HEK293 (cell line): Measurements from ENCODE around the gene CACNA2D3.

Source experiments
- CTCF ChIA-PET: fragments of 350-600 bp; formaldehyde crosslinking; extraction: SDS; loops from one replicate; lab custom pipeline; 2021; ENCODE audit warnings: antibody characterized with exemption; lab: Yijun Ruan, JAX
- POLR2A ChIA-PET: fragments of 300-600 bp; formaldehyde crosslinking; extraction: SDS; loops from one replicate; lab custom pipeline; 2020; ENCODE audit warnings: antibody characterized with exemption, inconsistent platforms; lab: Yijun Ruan, JAX
- H3K27ac ChIP-seq: fragments of 200-500 bp; sonication (Bioruptor generic); 2 replicates; pipeline ENCODE4 v1.5.1; 2014; ENCODE audit warnings: low read depth, low read length, control low read depth, inconsistent platforms; ENCODE audit errors: extremely low read depth
- H3K36me3 ChIP-seq, 2 experiments: fragments of 200-500 bp in 1 of 2; sonication (Bioruptor generic) in 1 of 2; 1 replicate in 1 of 2; 2 replicates in 1 of 2; pipeline ENCODE4 v1.5.1; 2014 to 2017; ENCODE audit warnings: inconsistent platforms in 2 of 2, low read length in 2 of 2; ENCODE audit not compliant: control insufficient read depth in 2 of 2, insufficient read depth in 1 of 2
- H3K4me1 ChIP-seq: fragments of 200-500 bp; sonication (Bioruptor generic); 2 replicates; pipeline ENCODE4 v1.5.1; 2014; ENCODE audit warnings: mild to moderate bottlenecking, low read length, inconsistent platforms; ENCODE audit not compliant: control insufficient read depth, insufficient read depth
- H3K4me3 ChIP-seq: 2 replicates; pipeline ENCODE4 v1.5.1; 2011; ENCODE audit warnings: low read depth, mild to moderate bottlenecking, control low read depth, low read length, moderate library complexity
- H3K9me3 ChIP-seq: fragments of 200-500 bp; sonication (Bioruptor generic); 2 replicates; pipeline ENCODE4 v1.5.1; 2014; ENCODE audit warnings: low read depth, low read length, inconsistent platforms; ENCODE audit not compliant: control insufficient read depth, insufficient read depth
- ATF2 ChIP-seq: fragments of 450-650 bp; formaldehyde crosslinking; IDR thresholded peaks from 2 replicates; pipeline ENCODE4 v1.5.1; 2016; ENCODE audit warnings: missing biosample characterization, missing genetic modification characterization, low read depth
- GLI2 ChIP-seq: fragments of 450-650 bp; formaldehyde crosslinking; IDR thresholded peaks from 2 replicates; pipeline ENCODE4; 2017; ENCODE audit warnings: missing biosample characterization, missing genetic modification characterization, low read depth, borderline replicate concordance
- OVOL3 ChIP-seq: fragments of 450-650 bp; formaldehyde crosslinking; IDR thresholded peaks from 2 replicates; pipeline ENCODE4 v1.5.1; 2016; ENCODE audit warnings: missing biosample characterization, missing genetic modification characterization
- RBAK ChIP-seq: fragments of 450-650 bp; formaldehyde crosslinking; IDR thresholded peaks from 2 replicates; pipeline ENCODE4 v1.5.1; 2016; ENCODE audit warnings: missing biosample characterization, missing genetic modification characterization
- SCRT2 ChIP-seq: fragments of 450-650 bp; formaldehyde crosslinking; IDR thresholded peaks from 2 replicates; pipeline ENCODE4 v1.5.1; 2016; ENCODE audit warnings: missing biosample characterization, missing genetic modification characterization
- ZBTB7A ChIP-seq: fragments of 450-650 bp; formaldehyde crosslinking; IDR thresholded peaks from 2 replicates; pipeline ENCODE4 v1.5.1; 2016; ENCODE audit warnings: low read depth, missing biosample characterization, missing genetic modification characterization
- ZBTB8A ChIP-seq: fragments of 450-650 bp; formaldehyde crosslinking; IDR thresholded peaks from 2 replicates; pipeline ENCODE4 v1.5.1; 2016; ENCODE audit warnings: missing biosample characterization, missing genetic modification characterization
- ZFHX2 ChIP-seq: fragments of 450-650 bp; formaldehyde crosslinking; conservative IDR thresholded peaks from 2 replicates; pipeline ENCODE4 v1.5.1; 2016; ENCODE audit warnings: missing biosample characterization, missing genetic modification characterization
- ZFP3 ChIP-seq: fragments of 450-650 bp; formaldehyde crosslinking; IDR thresholded peaks from 2 replicates; pipeline ENCODE4 v1.5.1; 2016; ENCODE audit warnings: low read depth, missing biosample characterization, missing genetic modification characterization
- ZNF133 ChIP-seq: fragments of 450-650 bp; formaldehyde crosslinking; IDR thresholded peaks from 2 replicates; pipeline ENCODE4 v1.5.1; 2016; ENCODE audit warnings: missing biosample characterization, missing genetic modification characterization
- ZNF140 ChIP-seq: fragments of 450-650 bp; formaldehyde crosslinking; IDR thresholded peaks from 2 replicates; pipeline ENCODE4 v1.5.1; 2016; ENCODE audit warnings: missing biosample characterization, missing genetic modification characterization
- ZNF184 ChIP-seq: fragments of 450-650 bp; IDR thresholded peaks from 2 replicates; pipeline ENCODE4 v1.5.1; 2018; ENCODE audit warnings: missing biosample characterization, mild to moderate bottlenecking, missing genetic modification characterization
- ZNF19 ChIP-seq: fragments of 450-650 bp; formaldehyde crosslinking; IDR thresholded peaks from 2 replicates; pipeline ENCODE4; 2016; ENCODE audit warnings: missing biosample characterization, missing genetic modification characterization, low read depth
- ZNF391 ChIP-seq: fragments of 450-650 bp; formaldehyde crosslinking; IDR thresholded peaks from 2 replicates; pipeline ENCODE4 v1.5.1; 2016; ENCODE audit warnings: low read depth, missing biosample characterization, missing genetic modification characterization, borderline replicate concordance
- ZNF518A ChIP-seq: fragments of 450-650 bp; formaldehyde crosslinking; conservative IDR thresholded peaks from 2 replicates; pipeline ENCODE4 v1.5.1; 2016; ENCODE audit warnings: low read depth, missing biosample characterization, missing genetic modification characterization
- ZNF549 ChIP-seq: fragments of 450-650 bp; IDR thresholded peaks from 2 replicates; pipeline ENCODE4 v1.5.1; 2018; ENCODE audit warnings: missing biosample characterization, missing genetic modification characterization, mild to moderate bottlenecking, inconsistent platforms, moderate library complexity
- ZNF561 ChIP-seq: fragments of 450-650 bp; IDR thresholded peaks from 2 replicates; pipeline ENCODE4 v1.5.1; 2018; ENCODE audit warnings: missing biosample characterization, missing genetic modification characterization, borderline replicate concordance
- ZNF580 ChIP-seq: fragments of 450-650 bp; formaldehyde crosslinking; IDR thresholded peaks from 2 replicates; pipeline ENCODE4 v1.5.1; 2016; ENCODE audit warnings: missing biosample characterization, missing genetic modification characterization
- ZNF664 ChIP-seq: fragments of 450-650 bp; formaldehyde crosslinking; IDR thresholded peaks from 2 replicates; pipeline ENCODE4 v1.5.1; 2016; ENCODE audit warnings: missing biosample characterization, missing genetic modification characterization
- ZNF677 ChIP-seq: fragments of 450-650 bp; IDR thresholded peaks from 2 replicates; pipeline ENCODE4 v1.5.0; 2018; ENCODE audit warnings: missing biosample characterization, mild to moderate bottlenecking, missing genetic modification characterization, moderate library complexity
- ZNF747 ChIP-seq: fragments of 450-650 bp; formaldehyde crosslinking; IDR thresholded peaks from 2 replicates; pipeline ENCODE4 v1.5.1; 2016; ENCODE audit warnings: missing biosample characterization, missing genetic modification characterization
- ZNF76 ChIP-seq: fragments of 450-650 bp; formaldehyde crosslinking; IDR thresholded peaks from 2 replicates; pipeline ENCODE4; 2016; ENCODE audit warnings: low read depth, missing biosample characterization, missing genetic modification characterization, borderline replicate concordance
- ZNF791 ChIP-seq: fragments of 450-650 bp; formaldehyde crosslinking; IDR thresholded peaks from 2 replicates; pipeline ENCODE4 v1.5.1; 2016; ENCODE audit warnings: missing biosample characterization, missing genetic modification characterization
- ZNF792 ChIP-seq: fragments of 450-650 bp; formaldehyde crosslinking; IDR thresholded peaks from 2 replicates; pipeline ENCODE4 v1.5.1; 2016; ENCODE audit warnings: missing biosample characterization, missing genetic modification characterization
- ZSCAN23 ChIP-seq: fragments of 450-650 bp; formaldehyde crosslinking; IDR thresholded peaks from 2 replicates; pipeline ENCODE4 v1.5.1; 2016; ENCODE audit warnings: missing biosample characterization, missing genetic modification characterization
- ZSCAN30 ChIP-seq: fragments of 450-650 bp; IDR thresholded peaks from 2 replicates; pipeline ENCODE4 v1.5.1; 2018; ENCODE audit warnings: missing biosample characterization, mild to moderate bottlenecking, missing genetic modification characterization, moderate library complexity

The CACNA2D3 gene

DNA sequence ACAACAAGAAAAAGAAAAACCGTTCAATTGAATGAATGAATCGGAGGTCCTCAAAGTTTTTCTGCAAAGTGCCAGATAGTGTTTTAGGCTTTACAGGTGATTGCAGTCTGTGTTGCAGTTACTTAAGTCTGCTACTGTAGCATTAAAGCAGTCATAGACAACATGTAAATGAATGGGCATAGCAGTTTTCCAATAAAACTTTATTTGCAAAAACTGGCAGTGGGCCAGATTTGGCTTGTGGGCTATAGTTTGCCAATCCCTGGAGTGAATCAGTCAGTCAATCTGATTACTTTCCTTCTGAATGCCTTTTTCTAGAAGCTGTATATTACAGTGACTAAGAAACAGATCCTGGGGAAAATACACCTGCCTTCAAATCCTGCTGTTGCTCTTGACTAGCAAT is 562.9 kb downstream of the CACNA2D3 start (continued):
- no peak for TF ChIP-seq ZNF677
- no peak for TF ChIP-seq ZNF76 (tag by site-specific recombination)
- TF ChIP-seq ZSCAN30 (tag by site-specific recombination), result no peak
- no peak for TF ChIP-seq ZNF792 (tag by site-specific recombination)
- no peak for TF ChIP-seq ZFP3 (tag by site-specific recombination)
- TF ChIP-seq ZBTB8A, result no peak
- no peak for TF ChIP-seq OVOL3 (tag by site-specific recombination)
- no peak for TF ChIP-seq ZNF549 (tag by site-specific recombination)
- no peak for TF ChIP-seq ATF2 (tag by site-specific recombination)
- TF ChIP-seq ZFHX2 (tag by site-specific recombination), result no peak
- TF ChIP-seq ZSCAN23 (tag by site-specific recombination), result no peak

DNA sequence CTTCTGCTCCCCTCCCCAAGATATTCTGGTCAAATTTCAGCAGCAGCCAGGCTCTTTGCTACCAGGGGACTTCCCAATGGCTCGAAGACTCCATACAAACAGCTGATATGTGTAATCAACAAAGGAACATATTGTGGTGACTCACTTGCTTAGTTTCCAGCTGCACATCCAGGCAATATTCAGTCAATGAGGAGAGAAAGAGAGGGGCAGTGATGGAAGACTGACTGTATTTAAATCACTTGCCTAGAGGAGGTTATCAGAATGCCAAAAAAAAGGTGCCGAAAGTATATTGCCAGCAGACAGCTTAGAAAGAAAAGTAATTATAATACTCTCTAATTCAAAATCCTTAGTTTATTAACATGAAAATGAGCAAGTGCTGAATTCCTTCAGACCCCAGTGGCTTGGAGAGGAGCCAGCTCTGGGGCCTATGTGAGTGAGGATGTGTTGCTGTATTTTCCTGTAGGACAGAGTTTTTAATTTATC is 569.0 kb downstream of the CACNA2D3 start:
- ChIA-PET POLR2A (interaction anchor here (1.3 kb wide), 1 partner anchor 13 kb away, joined by 5 read pairs; no protein-coding TSS in a partner anchor), CTCF (interaction anchor here (0.6 kb wide), 1 partner anchor 10 kb away, joined by 4 read pairs; no protein-coding TSS in a partner anchor)
- H3K27ac ChIP-seq, result no peak overlapping the region
- H3K4me3 ChIP-seq, result no peak overlapping the region
- H3K9me3 ChIP-seq, result no peaks in the 10 kb centered on the region
- no peaks in the 10 kb centered on the region for H3K4me1 ChIP-seq
- TF ChIP-seq ZBTB7A (tag by site-specific recombination) (no peak), GLI2 (no peak), ZNF133 (no peak), SCRT2 (tag by site-specific recombination) (no peak), ZNF664 (tag by site-specific recombination) (no peak)
- no peaks in the 10 kb centered on the region for H3K36me3 ChIP-seq

DNA sequence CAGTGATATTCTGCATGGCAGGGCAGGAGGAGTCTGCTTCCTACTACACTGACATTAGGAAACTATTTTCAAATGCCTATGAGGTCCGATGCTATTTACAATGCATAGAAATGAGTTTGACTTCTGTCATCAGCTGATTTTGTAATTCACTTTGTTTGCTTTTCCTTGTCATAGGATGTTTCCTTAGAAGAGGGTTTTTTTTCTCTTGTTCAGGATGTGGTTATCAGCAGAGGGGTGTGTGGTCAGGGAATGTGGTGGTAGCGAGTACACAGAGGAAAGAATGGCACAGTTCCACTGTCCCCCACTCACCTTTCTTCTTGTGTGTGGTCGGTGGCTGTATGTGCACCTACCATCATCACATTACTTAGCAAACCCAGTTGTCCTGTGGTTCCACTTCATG is 574.0 kb downstream of the CACNA2D3 start:
- CTCF ChIA-PET, result no interaction called here
- H3K4me3 ChIP-seq, result no peak overlapping the region
- H3K4me1 ChIP-seq, result no peaks in the 10 kb centered on the region
- POLR2A ChIA-PET, result no interaction called here
- H3K27ac ChIP-seq, result no peak overlapping the region
- H3K36me3 ChIP-seq, result no peaks in the 10 kb centered on the region
- TF ChIP-seq ZNF133 (no peak), ZNF184 (tag by site-specific recombination) (no peak), ZNF391 (tag by site-specific recombination) (no peak), ZNF791 (tag by site-specific recombination) (no peak), ZNF19 (tag by site-specific recombination) (no peak), ZNF747 (tag by site-specific recombination) (no peak), ZNF140 (tag by site-specific recombination) (no peak)
- no peaks in the 10 kb centered on the region for H3K9me3 ChIP-seq

GRCh38 chr3:54698054-54698453 is 575.7 kb downstream of the CACNA2D3 start:
- Histone ChIP-seq H3K36me3 (no peaks in the 10 kb centered on the region), H3K9me3 (no peaks in the 10 kb centered on the region), H3K4me1 (no peaks in the 10 kb centered on the region), H3K4me3 (no peak overlapping the region), H3K27ac (no peak overlapping the region)
- POLR2A ChIA-PET, result no interaction called here
- CTCF ChIA-PET, result no interaction called here
- TF ChIP-seq ZNF561 (no peak), OVOL3 (tag by site-specific recombination) (no peak), RBAK (no peak), ZNF580 (tag by site-specific recombination) (no peak), ZNF518A (no peak)
